Liver (tissue), 9 donors: ENCODE results near the gene KSR1. TPM values are rescaled to one million over a fixed set of nuclear protein-coding genes. Genes with fewer than 3 reads are reported as not detected.

Experiments used
- DNase-seq: peaks from one replicate; pipeline ENCODE4 v3.0.0-alpha.2; 2017; ENCODE audit warnings: low spot score
- H3K27ac ChIP-seq, 2 donors: one replicate each; pipeline ENCODE4 v1.7.0; 2013; ENCODE audit warnings: inconsistent platforms in 2 of 2, low read length in 2 of 2, control low read depth in 1 of 2, low read depth in 1 of 2, mild to moderate bottlenecking in 1 of 2
- H3K27me3 ChIP-seq, 4 donors: one replicate each; pipeline versions ENCODE4 v1.6.1 to v1.7.0; 2013; ENCODE audit warnings: low read length in 3 of 4, inconsistent platforms in 1 of 4, mild to moderate bottlenecking in 1 of 4, moderate library complexity in 1 of 4; ENCODE audit not compliant: control insufficient read depth in 4 of 4, insufficient read depth in 4 of 4
- H3K36me3 ChIP-seq, 4 donors: one replicate each; pipeline versions ENCODE4 v1.6.1 to v1.7.0; 2013; ENCODE audit warnings: low read length in 3 of 4, mild to moderate bottlenecking in 3 of 4, low read depth in 1 of 4, moderate library complexity in 1 of 4; ENCODE audit not compliant: control insufficient read depth in 4 of 4, insufficient read depth in 3 of 4
- H3K4me1 ChIP-seq, 4 donors: one replicate each; pipeline versions ENCODE4 v1.6.1 to v1.7.0; 2013; ENCODE audit warnings: low read length in 3 of 4, mild to moderate bottlenecking in 3 of 4, moderate library complexity in 1 of 4; ENCODE audit not compliant: control insufficient read depth in 4 of 4, insufficient read depth in 4 of 4
- H3K4me3 ChIP-seq, 3 donors: one replicate each; pipeline versions ENCODE4 v1.6.1 to v1.7.0; 2013; ENCODE audit warnings: low read length in 3 of 3, control low read depth in 1 of 3, low read depth in 1 of 3, mild to moderate bottlenecking in 1 of 3
- H3K9ac ChIP-seq, 2 donors: one replicate each; pipeline ENCODE4 v1.7.0; 2013; ENCODE audit warnings: low read length in 2 of 2, mild to moderate bottlenecking in 2 of 2, moderate library complexity in 2 of 2, control low read depth in 1 of 2, low read depth in 1 of 2
- H3K9me3 ChIP-seq, 4 donors: one replicate each; pipeline versions ENCODE4 v1.6.1 to v1.7.0; 2013; ENCODE audit warnings: low read length in 3 of 4; ENCODE audit not compliant: control insufficient read depth in 4 of 4
- EGR1 ChIP-seq, 2 donors: IDR thresholded peaks; 2 replicates each; pipeline ENCODE4 v1.6.1; 2016 to 2018; ENCODE audit warnings: antibody characterized with exemption in 2 of 2, low read depth in 2 of 2
- FOXA1 ChIP-seq: IDR thresholded peaks from 2 replicates; pipeline ENCODE4 v1.6.1; 2016; ENCODE audit warnings: antibody characterized with exemption
- FOXA2 ChIP-seq: IDR thresholded peaks from 2 replicates; pipeline ENCODE4 v1.6.1; 2016; ENCODE audit warnings: antibody characterized with exemption
- GABPA ChIP-seq, 2 donors: IDR thresholded peaks in 1 of 2; conservative IDR thresholded peaks in 1 of 2; 2 replicates each; pipeline ENCODE4 v1.6.1; 2016; ENCODE audit warnings: antibody characterized with exemption in 2 of 2, mild to moderate bottlenecking in 1 of 2, moderate library complexity in 1 of 2
- HNF4A ChIP-seq, 2 donors: conservative IDR thresholded peaks; 2 replicates each; pipeline ENCODE4 v1.6.1; 2016; ENCODE audit warnings: antibody characterized with exemption in 2 of 2, mild to moderate bottlenecking in 2 of 2
- HNF4G ChIP-seq: IDR thresholded peaks from 2 replicates; pipeline ENCODE4 v1.6.1; 2016; ENCODE audit warnings: antibody characterized with exemption
- JUND ChIP-seq, 2 donors: IDR thresholded peaks; 2 replicates each; pipeline ENCODE4 v1.6.1; 2016; ENCODE audit warnings: antibody characterized with exemption in 2 of 2
- NR2F2 ChIP-seq: IDR thresholded peaks from 2 replicates; pipeline ENCODE4 v1.6.1; 2016; ENCODE audit warnings: antibody characterized with exemption
- RAD21 ChIP-seq, 2 donors: IDR thresholded peaks; 2 replicates each; pipeline ENCODE4 v1.6.1; 2016; ENCODE audit warnings: antibody characterized with exemption in 2 of 2, mild to moderate bottlenecking in 2 of 2
- RXRA ChIP-seq, 2 donors: IDR thresholded peaks; 2 replicates each; pipeline ENCODE4 v1.6.1; 2017 to 2018; ENCODE audit warnings: antibody characterized with exemption in 2 of 2, mild to moderate bottlenecking in 1 of 2
- SP1 ChIP-seq: IDR thresholded peaks from 2 replicates; pipeline ENCODE4 v1.6.1; 2018; ENCODE audit warnings: antibody characterized with exemption, mild to moderate bottlenecking
- TAF1 ChIP-seq: conservative IDR thresholded peaks from 2 replicates; pipeline ENCODE4 v1.6.1; 2016; ENCODE audit warnings: antibody characterized with exemption, mild to moderate bottlenecking
- YY1 ChIP-seq: IDR thresholded peaks from 2 replicates; pipeline ENCODE4 v1.6.1; 2016; ENCODE audit warnings: antibody characterized with exemption, mild to moderate bottlenecking
- WGBS: extraction: QIAGEN DNeasy Blood & Tissue Kit; methylation state at CpG from one replicate; pipeline ENCODE4 v1.1.7; 2013; 5-methylcytosine and 5-hydroxymethylcytosine counted together
- polyA plus RNA-seq, 2 donors: library from polyadenylated mRNA; stranded (reverse) in 1 of 2; unstranded in 1 of 2; fragments of 200-250 nt in 1 of 2; fragments of >200 nt in 1 of 2; fragmentation: Nextera tagmentation in 1 of 2; extraction: Ambion mirVana in 1 of 2; gene quantifications; one replicate each; pipeline versions ENCODE4 v1.2.1 to v1.2.3, GENCODE V29; 2013 to 2015
- total RNA-seq, 2 donors: library from RNA; depleted of rRNA; stranded (reverse); fragments of >200 nt; gene quantifications; one replicate each; pipeline ENCODE4 v1.2.3, GENCODE V29; 2014
- TF ChIP-seq, protein P1 (sequence below): IDR thresholded peaks from 2 replicates; pipeline ENCODE4 v1.6.1; 2016; ENCODE audit warnings: antibody characterized with exemption
- TF ChIP-seq, protein P2 (sequence below): IDR thresholded peaks from 2 replicates; pipeline ENCODE4 v1.6.1; 2016; ENCODE audit warnings: antibody characterized with exemption
- TF ChIP-seq, protein P3 (sequence below): IDR thresholded peaks from 2 replicates; pipeline ENCODE4 v1.6.1; 2016; ENCODE audit warnings: antibody characterized with exemption
- TF ChIP-seq, protein P4 (sequence below): IDR thresholded peaks from 2 replicates; pipeline ENCODE4 v1.6.1; 2016; ENCODE audit warnings: antibody characterized with exemption, mild to moderate bottlenecking
- TF ChIP-seq, protein P5 (sequence below): fragments of 150-350 bp; IDR thresholded peaks from 2 replicates; pipeline ENCODE4 v1.5.1; 2017; ENCODE audit warnings: improper control_type of control experiment, low read depth, low read length; ENCODE audit not compliant: missing input control
- donor health status: healthy.
- donor health status: healthy.
- donor health status: healthy.
- donor health status: healthy.
- donor health status: healthy.

The KSR1 gene
- total and polyA plus RNA-seq, 4 donors, result 1.2 to 9.0 (median 4.1) TPM

DNA sequence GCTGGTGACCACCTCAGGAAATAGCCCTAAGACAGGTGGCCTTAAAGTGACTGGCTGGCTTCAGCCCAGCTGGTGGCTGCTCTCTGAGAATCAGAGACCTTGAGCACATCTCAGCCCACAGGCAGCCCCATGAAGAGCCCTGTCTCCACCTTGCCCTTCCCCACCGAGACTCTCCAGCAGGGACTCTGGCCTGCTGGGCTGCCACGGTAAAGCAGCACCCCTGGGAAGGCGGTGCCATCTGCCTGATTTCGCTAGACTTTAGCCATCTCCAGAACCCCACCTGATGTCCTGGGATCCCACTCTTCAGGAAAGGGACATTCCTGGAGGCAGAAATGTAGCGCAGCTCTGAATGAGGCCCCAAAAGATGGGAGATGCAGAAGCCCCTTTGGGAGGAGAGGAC, 129.5 kb downstream of the KSR1 start:
- Histone ChIP-seq H3K27me3 (no peaks in the 10 kb centered on the region), H3K36me3 (peaks cover 0 to 7% (median 0%) of the 10 kb centered on the region in 4 donors), H3K9me3 (no peaks in the 10 kb centered on the region), H3K4me3 (no peak overlapping the region), H3K9ac (no peak overlapping the region), H3K4me1 (no peaks in the 10 kb centered on the region), H3K27ac (no peak overlapping the region)
- no peak for DNase-seq
- TF ChIP-seq, protein P1, sequence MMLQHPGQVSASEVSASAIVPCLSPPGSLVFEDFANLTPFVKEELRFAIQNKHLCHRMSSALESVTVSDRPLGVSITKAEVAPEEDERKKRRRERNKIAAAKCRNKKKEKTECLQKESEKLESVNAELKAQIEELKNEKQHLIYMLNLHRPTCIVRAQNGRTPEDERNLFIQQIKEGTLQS, result no peak
- no peak for TF ChIP-seq GABPA (IDR thresholded peaks at IDR 0.05 in 1 of 2, conservative IDR thresholded peaks at IDR 0.05 in 1 of 2)
- TF ChIP-seq, protein P2, sequence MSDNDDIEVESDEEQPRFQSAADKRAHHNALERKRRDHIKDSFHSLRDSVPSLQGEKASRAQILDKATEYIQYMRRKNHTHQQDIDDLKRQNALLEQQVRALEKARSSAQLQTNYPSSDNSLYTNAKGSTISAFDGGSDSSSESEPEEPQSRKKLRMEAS, result no peak
- TF ChIP-seq, protein P3, sequence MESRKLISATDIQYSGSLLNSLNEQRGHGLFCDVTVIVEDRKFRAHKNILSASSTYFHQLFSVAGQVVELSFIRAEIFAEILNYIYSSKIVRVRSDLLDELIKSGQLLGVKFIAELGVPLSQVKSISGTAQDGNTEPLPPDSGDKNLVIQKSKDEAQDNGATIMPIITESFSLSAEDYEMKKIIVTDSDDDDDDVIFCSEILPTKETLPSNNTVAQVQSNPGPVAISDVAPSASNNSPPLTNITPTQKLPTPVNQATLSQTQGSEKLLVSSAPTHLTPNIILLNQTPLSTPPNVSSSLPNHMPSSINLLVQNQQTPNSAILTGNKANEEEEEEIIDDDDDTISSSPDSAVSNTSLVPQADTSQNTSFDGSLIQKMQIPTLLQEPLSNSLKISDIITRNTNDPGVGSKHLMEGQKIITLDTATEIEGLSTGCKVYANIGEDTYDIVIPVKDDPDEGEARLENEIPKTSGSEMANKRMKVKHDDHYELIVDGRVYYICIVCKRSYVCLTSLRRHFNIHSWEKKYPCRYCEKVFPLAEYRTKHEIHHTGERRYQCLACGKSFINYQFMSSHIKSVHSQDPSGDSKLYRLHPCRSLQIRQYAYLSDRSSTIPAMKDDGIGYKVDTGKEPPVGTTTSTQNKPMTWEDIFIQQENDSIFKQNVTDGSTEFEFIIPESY, result no peak
- TF ChIP-seq TAF1, result no peak
- TF ChIP-seq HNF4G, result no peak
- no peak for TF ChIP-seq JUND (IDR thresholded peaks at IDR 0.05)
- TF ChIP-seq HNF4A (conservative IDR thresholded peaks at IDR 0.05), result no peak
- no peak for TF ChIP-seq FOXA2
- TF ChIP-seq, protein P4, sequence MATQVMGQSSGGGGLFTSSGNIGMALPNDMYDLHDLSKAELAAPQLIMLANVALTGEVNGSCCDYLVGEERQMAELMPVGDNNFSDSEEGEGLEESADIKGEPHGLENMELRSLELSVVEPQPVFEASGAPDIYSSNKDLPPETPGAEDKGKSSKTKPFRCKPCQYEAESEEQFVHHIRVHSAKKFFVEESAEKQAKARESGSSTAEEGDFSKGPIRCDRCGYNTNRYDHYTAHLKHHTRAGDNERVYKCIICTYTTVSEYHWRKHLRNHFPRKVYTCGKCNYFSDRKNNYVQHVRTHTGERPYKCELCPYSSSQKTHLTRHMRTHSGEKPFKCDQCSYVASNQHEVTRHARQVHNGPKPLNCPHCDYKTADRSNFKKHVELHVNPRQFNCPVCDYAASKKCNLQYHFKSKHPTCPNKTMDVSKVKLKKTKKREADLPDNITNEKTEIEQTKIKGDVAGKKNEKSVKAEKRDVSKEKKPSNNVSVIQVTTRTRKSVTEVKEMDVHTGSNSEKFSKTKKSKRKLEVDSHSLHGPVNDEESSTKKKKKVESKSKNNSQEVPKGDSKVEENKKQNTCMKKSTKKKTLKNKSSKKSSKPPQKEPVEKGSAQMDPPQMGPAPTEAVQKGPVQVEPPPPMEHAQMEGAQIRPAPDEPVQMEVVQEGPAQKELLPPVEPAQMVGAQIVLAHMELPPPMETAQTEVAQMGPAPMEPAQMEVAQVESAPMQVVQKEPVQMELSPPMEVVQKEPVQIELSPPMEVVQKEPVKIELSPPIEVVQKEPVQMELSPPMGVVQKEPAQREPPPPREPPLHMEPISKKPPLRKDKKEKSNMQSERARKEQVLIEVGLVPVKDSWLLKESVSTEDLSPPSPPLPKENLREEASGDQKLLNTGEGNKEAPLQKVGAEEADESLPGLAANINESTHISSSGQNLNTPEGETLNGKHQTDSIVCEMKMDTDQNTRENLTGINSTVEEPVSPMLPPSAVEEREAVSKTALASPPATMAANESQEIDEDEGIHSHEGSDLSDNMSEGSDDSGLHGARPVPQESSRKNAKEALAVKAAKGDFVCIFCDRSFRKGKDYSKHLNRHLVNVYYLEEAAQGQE, result no peak
- TF ChIP-seq RAD21 (IDR thresholded peaks at IDR 0.05), result no peak
- no peak for TF ChIP-seq RXRA (IDR thresholded peaks at IDR 0.05)
- TF ChIP-seq, protein P5, sequence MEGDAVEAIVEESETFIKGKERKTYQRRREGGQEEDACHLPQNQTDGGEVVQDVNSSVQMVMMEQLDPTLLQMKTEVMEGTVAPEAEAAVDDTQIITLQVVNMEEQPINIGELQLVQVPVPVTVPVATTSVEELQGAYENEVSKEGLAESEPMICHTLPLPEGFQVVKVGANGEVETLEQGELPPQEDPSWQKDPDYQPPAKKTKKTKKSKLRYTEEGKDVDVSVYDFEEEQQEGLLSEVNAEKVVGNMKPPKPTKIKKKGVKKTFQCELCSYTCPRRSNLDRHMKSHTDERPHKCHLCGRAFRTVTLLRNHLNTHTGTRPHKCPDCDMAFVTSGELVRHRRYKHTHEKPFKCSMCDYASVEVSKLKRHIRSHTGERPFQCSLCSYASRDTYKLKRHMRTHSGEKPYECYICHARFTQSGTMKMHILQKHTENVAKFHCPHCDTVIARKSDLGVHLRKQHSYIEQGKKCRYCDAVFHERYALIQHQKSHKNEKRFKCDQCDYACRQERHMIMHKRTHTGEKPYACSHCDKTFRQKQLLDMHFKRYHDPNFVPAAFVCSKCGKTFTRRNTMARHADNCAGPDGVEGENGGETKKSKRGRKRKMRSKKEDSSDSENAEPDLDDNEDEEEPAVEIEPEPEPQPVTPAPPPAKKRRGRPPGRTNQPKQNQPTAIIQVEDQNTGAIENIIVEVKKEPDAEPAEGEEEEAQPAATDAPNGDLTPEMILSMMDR, result no peak
- TF ChIP-seq YY1, result no peak
- TF ChIP-seq SP1, result no peak
- TF ChIP-seq FOXA1, result no peak
- no peak for TF ChIP-seq EGR1 (IDR thresholded peaks at IDR 0.05; ENCODE audit: low read depth in 2 of 2)
- TF ChIP-seq NR2F2, result no peak
- WGBS, result 96% methylated on average over 5 of the region's 5 CpGs
